GM11168 (cell line): Measurements from ENCODE around the gene NDE1.

ENCODE experiments used
- in situ Hi-C: fragments of 300-500 bp; cut with MboI; formaldehyde crosslinking; loops from one replicate; pipeline ENCODE4 v1.12.0; 2022; ENCODE audit warnings: low sequenced_read_pairs; ENCODE audit not compliant: unreplicated experiment

Gene NDE1

DNA sequence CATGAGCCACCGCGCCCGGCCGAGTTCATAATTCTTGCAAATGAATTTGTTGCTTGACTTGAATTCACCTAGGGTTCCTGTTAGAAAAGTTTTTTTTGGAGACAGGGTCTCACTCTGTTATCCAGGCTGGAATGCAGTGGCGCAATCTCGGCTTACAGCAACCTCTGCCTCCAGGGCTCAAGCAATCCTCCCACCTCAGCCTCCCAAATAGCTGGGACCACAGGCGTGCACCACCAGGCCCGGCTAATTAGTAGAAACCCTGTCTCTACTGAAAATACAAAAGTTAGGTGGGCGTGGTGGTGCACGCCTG is 107.0 kb downstream of the NDE1 start:
- in situ Hi-C loops, result no loop called here

DNA sequence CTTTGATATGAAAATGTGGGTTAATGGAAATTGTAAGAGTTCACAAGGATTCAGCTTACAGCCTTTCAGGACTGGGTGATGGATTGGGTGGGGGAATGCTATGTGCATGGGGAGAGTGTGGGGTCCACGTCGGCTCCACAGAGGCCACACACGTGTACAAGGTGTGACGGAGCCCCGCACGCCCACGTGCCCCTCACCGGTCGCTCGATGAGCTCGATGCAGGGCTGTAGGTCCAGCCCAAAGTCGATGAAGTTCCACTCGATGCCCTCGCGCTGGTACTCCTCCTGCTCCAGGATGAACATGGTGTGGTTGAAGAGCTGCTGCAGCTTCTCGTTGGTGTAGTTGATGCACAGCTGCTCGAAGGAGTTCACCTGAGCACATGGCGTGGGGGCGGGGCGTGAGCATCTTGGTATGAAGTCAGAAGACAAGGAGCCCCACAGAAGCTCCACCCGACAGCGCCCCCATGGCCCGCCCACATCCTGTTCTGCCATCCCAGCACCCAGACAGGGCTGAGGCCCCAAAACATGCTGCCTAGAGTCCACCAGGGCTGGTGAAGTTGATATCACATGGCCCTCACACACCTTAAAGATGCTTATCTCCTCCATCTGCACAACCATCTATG is 107.7 kb downstream of the NDE1 start:
- in situ Hi-C loops, result no loop called here

DNA sequence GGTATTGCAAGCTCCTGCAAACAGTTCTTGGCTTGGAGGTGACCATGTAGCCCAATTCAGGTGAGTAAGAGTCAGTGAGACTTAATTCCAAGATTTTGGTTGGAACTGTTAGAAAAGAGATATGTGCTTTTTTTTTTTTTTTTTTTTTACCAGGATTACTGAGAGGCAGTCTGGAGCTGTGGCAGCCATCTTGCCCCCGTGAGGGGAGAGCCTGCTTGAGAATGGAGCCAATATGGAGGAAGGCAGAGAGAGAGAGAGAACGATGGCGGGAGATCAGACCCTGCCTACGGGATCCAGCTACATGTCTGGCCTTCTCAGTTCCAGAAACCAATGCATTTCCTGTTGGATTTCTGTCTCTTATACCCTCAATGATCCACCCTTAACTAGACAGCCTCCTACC is 109.0 kb downstream of the NDE1 start:
- in situ Hi-C loops, result no loop called here

DNA sequence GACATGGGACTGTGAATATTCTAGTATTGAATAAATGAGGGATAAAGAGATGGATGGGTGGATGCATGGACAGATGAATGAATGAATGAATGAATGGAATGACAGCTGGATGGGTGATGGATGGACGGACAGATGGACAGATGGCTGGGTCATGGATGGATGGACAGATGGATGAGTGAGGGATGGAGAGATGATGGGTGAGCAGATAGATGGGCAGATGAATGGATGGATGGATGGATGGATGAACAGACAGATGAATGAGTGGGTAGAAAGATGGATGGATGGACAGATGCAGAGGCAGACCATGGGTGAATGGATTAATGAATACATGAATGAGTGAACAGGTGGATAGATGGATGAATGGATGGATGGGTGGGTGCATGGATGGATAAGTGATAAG is 110.1 kb downstream of the NDE1 start:
- in situ Hi-C loops, result no loop called here

DNA sequence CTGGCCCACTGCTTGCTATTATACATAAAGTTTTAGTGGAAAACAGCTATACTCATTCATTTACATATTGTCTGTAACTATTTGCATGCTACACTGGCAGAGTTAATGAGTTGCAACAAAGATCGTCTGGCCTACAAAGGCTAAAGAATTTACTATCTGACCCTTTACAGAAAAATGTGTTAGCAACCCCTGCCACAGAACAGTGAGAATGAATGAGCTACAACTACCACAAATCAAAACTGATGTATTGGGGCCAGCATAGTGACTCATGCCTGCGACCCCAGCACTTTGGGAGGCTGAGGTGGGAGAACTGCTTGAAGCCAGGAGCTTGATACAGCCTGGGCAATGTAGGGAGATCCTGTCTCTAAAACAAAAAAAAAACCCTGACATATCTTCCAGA is 114.1 kb downstream of the NDE1 start:
- in situ Hi-C loops, result no loop called here

DNA sequence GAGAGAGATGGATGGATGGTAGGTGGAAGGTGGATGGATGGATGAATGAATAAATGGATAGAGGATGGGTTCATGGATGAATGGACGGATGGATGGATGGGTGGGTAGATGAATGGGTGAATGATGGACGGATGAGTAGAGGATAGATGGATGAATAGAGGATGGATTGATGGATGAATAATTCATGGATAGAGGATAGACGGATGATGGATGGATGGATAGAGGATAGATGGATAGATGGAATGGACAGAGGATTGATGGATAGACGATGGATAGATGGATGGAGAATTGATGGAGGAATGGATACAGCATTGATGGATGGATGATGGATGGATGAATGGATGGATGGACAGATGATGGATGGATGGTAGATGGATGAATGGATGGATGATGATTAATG is 115.1 kb downstream of the NDE1 start:
- in situ Hi-C loops, result no loop called here

DNA sequence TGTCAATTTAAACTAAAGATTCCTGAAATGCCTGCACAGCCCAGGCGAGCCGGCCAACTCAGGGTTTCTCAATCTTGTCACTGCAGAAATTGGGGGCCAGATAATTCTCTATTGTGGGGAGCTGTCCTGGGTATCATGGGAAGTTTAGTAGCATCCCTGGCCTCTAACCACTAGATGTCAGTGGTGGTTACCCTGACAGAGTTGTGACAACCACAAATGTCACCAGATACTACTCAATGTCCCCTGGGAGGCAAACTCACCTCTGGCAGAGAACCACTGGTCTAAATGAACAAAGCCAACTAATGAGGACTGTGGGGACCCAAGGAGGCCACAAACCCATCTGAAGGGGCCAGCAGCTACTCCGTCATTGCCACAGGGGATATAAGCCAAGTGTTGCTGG is 115.8 kb downstream of the NDE1 start:
- in situ Hi-C loops, result no loop called here

DNA sequence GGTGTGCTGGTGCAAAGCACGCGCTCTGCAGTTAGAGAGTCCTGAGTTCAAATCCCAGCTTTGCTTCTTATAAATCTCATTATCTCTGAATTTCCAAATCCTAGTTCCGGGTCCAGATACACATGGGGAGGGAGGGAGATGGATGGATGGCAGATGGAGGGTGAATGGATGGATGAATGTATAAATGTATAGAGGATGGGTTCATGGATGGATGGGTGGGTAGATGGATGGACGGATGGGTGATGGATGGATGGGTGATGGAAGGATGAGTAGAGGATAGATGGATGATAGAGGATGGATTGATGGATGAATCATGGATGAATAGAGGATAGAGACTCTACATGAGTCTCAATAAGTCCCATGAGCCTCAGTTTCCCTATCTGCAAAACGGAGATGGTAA is 116.9 kb downstream of the NDE1 start:
- in situ Hi-C loops, result no loop called here

DNA sequence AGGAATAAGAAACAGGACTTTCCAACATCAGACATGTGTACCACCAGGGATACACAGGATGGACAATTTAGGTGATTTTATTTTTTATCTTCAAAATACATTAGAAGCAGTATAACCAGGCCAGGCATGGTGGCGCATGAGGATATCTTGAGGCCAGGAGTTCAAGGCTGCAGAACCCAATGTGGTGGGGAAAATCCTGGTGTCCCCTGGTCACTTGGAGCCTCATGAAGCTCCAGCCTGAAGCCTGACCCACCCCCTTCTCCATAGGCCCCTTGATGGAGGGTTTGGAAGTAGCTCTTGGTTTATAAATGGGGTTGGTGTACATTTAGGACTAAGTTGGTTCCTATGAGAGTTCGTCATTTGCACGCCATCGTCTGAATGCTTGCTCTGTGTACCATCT is 118.2 kb downstream of the NDE1 start:
- in situ Hi-C loops, result no loop called here

DNA sequence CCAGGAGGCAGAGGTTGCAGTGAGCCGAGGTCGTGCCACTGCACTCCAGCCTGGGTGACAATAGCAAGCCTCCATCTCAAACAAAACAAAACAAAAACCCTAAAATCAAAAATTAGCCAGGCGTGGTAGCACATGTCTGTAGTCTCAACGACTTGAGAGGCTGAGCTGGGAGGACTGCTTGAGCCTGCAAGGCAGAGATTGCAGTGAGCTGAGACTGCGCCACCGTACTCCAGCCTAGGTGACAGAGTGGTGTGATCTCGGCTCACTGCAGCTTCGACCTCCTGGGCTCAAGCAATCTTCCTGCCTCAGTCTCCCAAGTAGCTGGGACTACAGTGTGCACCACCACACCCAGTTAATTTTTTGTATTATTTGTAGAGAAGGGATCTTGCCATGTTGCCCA is 119.2 kb downstream of the NDE1 start:
- in situ Hi-C loops, result no loop called here

DNA sequence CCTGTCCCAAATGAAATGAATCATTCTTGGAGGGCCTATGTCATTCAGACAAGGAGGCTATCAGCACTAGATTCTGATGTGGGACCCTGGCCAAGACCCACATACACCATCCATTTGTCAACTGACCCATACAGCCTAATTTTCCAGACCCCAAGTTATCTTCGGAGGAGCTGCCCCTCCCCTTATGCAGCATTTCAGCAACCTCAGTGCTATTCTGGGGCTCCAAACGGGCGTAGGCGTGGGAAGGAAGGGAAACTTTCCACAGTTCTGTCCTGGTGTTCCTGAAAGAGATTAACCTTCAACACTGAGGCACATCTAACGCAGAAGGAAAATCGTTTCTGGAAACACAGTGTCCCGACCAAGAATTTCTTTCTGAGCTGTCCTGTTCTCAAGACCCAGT is 120.1 kb downstream of the NDE1 start:
- in situ Hi-C loops, result no loop called here

DNA sequence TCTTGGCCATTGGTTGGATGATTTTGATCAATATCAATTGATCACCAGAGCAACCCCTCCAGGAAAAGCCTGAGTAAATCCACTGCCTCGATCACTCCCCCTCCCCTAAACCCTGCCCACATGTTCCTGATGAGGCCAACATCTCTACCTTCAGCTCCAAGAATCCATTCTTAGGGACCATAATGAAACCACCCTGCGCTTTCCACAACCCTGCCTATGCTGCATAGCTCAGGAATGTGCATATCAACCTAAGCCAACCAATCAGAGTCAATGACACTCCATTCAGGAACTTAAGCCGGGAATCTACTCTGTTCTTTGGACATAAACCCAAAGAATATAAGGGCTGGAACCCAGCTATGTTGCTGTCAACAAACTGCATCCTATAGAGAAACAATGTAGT is 120.5 kb downstream of the NDE1 start:
- in situ Hi-C loops, result no loop called here

DNA sequence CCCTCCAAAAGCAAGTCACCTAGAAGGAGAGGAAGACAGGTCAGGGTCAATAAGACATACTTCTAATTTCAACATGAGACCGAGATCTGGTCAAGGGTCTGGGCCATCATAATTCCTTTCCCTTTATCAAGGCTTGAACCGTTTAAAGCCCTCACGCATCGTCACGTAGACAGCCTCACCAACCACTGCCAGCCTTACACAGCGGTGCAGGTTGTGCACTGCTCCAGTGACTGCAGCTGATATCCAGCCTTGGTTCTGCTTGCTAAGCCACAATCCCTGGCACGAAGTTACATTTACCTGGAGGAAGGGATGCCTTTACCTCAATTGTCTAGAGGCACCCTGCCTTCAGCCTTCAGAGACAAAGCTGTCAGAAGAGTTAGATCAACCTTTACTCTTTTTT is 121.6 kb downstream of the NDE1 start:
- in situ Hi-C loops, result no loop called here

DNA sequence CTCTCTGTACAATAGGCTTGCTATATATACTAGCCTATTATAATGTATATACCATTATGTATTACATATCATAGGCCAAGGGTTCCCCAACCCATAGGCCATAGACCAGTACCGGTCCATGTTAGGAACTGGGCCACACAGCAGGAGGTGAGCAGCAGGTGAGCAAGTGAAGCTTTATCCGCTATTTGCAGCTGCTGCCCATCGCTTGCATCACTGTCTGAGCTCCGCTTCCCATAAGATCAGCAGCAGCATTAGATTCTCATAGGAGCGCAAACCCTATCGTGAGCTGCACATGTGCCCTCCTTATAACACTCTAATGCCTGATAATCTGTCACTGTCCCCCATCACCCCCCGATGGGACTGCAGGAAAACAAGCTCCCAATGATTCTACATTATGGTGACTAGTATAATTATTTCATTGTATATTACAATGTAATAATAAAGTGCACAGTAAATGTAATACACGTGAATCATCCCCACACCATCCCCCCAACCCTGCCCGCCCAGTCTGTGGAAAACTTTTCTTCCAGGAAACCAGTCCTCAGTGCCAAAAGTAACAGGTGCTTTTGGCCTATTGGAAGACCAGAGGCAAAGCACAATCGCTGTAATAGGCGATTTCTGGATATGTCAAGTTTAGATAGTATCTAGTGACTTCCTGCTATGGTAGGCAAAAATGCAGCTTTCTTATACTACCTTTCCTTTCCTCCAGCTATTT is 122.7 kb downstream of the NDE1 start:
- in situ Hi-C loops, result no loop called here

DNA sequence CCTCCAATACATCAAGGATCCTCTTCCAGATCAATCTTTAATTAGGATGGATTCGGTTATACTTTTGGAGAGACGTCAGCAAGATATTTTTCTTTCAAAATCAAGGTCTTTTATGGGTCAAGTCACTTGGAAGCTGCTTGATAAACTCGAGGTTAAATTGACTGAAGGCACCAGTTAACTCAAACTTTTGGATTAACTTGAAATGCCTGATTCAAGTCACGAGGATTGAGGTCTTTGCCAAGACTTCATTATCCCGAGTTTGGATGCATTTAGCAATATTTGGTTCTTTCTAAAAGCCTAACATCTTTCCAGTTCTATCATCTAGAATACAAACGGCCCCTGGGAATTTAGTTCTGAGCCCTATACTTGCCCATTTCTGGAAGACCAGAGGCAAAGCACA is 123.9 kb downstream of the NDE1 start:
- in situ Hi-C loops, result no loop called here

DNA sequence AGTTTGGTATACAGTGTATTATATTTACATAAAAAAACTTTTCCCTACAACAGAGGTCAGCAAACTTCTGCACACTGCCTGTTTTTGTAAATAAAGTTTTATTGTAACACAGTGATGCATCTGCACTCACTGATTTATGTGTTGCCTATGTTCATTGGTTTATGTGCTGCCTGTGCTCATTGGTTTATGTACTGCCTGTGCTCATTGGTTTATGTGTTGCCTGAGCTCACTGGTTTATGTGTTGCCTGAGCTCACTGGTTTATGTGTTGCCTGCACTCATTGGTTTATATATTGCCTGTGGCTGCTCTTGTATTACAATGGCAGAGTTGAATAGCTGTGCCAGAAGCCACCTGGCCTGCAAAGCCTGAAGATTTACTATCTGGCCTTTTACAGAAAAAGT is 125.2 kb downstream of the NDE1 start:
- in situ Hi-C loops, result loop anchor here (5.0 kb wide), 1 partner anchor 352 kb away; no protein-coding TSS in a partner anchor

DNA sequence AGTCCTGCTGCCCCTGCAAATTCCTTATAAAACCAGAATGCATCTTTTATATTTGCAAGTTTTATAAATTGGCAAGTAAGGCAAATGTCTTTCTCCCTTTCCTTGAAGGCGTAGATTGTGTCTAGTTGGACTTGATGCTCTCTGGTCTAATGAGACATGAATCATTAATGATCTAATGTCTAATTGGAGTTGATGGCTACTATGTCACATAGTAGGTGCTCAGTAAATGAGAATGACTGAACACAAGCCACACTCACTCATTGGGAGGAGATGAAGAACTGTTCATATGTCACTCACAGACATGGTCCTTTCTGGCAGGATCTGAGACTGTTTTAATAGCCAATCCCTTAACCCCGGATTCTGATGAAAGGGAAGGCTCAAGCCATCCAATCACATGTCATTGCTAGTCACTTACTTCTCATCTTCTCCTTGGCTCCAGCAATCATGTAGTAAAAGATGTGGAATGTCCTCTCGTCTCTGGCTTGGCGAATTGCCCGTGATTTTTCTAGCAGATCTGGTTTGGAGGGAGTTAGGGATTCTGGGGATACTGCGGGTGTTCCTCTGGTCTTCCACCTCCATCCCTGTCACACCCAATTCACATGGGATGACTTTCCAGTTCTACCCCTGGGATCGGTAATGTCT is 125.7 kb downstream of the NDE1 start:
- in situ Hi-C loops, result loop anchor here (5.0 kb wide), 1 partner anchor 352 kb away; no protein-coding TSS in a partner anchor
